NB4 (cell line): Measurements from ENCODE around the gene TCF12.

Experiments
- DNase-seq: peaks from one replicate; pipeline ENCODE4 v3.0.0; 2010; ENCODE audit warnings: low read depth
- H3K4me3 ChIP-seq: one replicate; pipeline ENCODE4 v1.5.1; 2011; ENCODE audit warnings: mild to moderate bottlenecking, low read depth, low read length, moderate library complexity
- MYC ChIP-seq: IDR thresholded peaks from 2 replicates; pipeline ENCODE4 v1.6.1; 2011; ENCODE audit warnings: low read depth, low read length
- POLR2A ChIP-seq: IDR thresholded peaks from 2 replicates; pipeline ENCODE4 v1.6.1; 2011; ENCODE audit warnings: mild to moderate bottlenecking; ENCODE audit not compliant: insufficient read length; ENCODE audit errors: extremely low read depth
- TF ChIP-seq, protein P1 (sequence below): IDR thresholded peaks from 2 replicates; pipeline ENCODE4 v1.6.1; 2011; ENCODE audit warnings: low read depth, low read length
- TF ChIP-seq, protein P2 (sequence below): IDR thresholded peaks from one replicate; pipeline ENCODE4 v1.5.1; 2012; ENCODE audit warnings: low read depth, low read length

TCF12 gene

DNA sequence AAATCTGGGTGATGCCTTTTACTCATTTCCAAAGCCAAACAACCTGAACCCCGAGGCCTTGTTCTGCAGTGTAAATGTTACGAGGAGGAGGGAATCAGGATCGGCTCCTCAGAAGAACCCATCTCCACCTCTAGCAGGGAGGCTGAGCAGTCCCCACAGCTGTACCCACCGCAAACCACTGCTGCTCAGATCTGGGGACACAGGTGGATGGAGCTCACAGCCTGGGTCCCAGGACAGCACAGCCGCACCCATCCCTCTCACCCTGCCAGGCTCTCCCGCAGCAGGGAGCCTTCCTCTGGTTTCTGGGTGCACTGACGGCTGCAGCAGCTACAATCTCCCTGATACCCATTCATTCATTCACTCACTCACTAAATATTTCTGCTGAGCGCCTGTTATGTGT, 413.9 kb downstream of the TCF12 start:
- TF ChIP-seq, protein P1, sequence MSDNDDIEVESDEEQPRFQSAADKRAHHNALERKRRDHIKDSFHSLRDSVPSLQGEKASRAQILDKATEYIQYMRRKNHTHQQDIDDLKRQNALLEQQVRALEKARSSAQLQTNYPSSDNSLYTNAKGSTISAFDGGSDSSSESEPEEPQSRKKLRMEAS: no peak
- TF ChIP-seq POLR2A (no peak), MYC (no peak)
- TF ChIP-seq, protein P2, sequence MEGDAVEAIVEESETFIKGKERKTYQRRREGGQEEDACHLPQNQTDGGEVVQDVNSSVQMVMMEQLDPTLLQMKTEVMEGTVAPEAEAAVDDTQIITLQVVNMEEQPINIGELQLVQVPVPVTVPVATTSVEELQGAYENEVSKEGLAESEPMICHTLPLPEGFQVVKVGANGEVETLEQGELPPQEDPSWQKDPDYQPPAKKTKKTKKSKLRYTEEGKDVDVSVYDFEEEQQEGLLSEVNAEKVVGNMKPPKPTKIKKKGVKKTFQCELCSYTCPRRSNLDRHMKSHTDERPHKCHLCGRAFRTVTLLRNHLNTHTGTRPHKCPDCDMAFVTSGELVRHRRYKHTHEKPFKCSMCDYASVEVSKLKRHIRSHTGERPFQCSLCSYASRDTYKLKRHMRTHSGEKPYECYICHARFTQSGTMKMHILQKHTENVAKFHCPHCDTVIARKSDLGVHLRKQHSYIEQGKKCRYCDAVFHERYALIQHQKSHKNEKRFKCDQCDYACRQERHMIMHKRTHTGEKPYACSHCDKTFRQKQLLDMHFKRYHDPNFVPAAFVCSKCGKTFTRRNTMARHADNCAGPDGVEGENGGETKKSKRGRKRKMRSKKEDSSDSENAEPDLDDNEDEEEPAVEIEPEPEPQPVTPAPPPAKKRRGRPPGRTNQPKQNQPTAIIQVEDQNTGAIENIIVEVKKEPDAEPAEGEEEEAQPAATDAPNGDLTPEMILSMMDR: no peak
- H3K4me3 ChIP-seq: no peak overlapping the region
- DNase-seq: no peak

DNA sequence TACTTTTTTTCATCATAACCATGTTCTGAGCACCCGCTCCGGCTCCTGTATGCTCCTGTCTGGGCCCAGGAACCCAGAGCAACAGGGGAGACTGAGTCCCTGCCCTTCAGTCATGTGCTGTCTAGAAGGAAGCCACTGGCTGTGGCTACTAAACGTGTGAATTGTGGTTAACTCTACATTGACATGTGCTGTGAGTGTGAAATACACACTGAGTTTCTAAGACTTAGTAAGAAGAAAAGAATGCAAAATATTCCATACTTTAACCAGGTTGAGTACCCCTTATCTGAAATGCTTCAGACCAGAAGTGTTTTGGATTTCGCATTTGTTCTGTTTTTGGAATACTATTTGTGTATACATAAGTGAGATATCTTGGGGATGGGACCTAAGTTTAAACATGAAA, 415.0 kb downstream of the TCF12 start:
- H3K4me3 ChIP-seq: no peak overlapping the region
- TF ChIP-seq POLR2A: no peak
- no peak for DNase-seq

DNA sequence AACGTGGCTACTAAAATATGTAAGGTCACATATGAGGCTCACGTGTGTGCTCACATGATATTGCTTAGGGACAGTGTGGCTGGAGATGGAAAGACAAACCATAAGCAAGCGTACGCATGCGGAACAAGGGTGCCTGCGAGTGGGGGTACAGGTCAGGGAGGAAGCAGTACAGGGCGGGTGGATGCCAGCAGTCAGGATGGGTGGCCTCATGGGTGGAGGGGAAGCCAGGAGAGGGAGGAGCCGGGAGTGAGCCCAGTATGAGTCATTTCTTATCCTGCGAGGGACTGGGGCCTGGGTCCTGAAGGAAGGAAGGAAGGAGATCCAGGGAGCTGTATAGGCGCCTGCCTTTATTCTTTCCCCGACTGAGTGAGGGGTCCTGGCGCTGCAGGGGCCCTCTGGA, 415.8 kb downstream of the TCF12 start:
- no peak overlapping the region for H3K4me3 ChIP-seq
- TF ChIP-seq, protein P1: no peak
- peak; percentile 22 for DNase-seq

DNA sequence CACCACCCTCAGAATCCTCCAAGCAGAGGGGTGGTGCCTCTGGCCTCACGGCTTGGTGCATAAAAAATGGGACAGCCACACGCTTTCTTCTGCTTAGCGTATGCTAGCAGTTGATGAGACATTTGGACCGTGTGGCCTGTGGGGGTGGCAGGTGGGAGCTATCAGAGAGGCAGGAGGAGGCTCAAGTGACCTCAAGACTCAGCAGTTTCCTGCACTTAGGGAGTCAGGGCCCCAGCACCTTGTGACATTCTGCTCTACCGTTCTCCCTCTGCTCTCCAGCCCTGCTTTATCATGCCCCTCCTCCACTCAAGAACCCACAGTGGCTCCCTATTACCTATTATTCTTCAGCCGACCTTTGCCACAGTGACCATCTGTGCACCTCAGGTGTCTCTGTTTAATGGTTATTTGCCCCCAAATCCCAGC, 416.9 kb downstream of the TCF12 start:
- TF ChIP-seq MYC (no peak), POLR2A (no peak)
- TF ChIP-seq, protein P2: no peak
- TF ChIP-seq, protein P1: 0 out of 2 replicates have a peak, but pooled peaks have one; percentile 6
- peak; percentile 22 for DNase-seq
- no peak overlapping the region for H3K4me3 ChIP-seq

DNA sequence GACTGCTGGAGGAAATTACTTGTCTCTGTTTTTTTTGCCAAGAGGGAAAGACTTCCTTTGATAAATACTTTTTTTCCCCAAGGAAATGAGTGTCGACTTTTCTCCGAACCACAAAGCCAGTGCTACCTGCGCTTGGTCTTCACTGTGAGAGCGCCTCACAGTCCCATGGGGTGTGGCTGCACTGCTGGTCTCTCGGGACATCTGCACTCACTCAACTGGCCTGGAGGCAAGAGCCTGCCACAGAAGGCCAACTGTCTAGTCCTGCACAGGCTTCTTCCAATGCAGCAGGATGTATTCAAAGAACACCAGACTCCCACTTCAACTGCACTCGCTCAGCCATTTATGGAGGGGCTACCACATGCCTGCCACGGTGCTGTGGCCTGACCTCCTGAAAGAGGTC, 417.3 kb downstream of the TCF12 start:
- no peak for TF ChIP-seq POLR2A
- TF ChIP-seq, protein P2: no peak
- no peak for TF ChIP-seq MYC
- TF ChIP-seq, protein P1: no peak
- no peak for DNase-seq
- H3K4me3 ChIP-seq: no peak overlapping the region

DNA sequence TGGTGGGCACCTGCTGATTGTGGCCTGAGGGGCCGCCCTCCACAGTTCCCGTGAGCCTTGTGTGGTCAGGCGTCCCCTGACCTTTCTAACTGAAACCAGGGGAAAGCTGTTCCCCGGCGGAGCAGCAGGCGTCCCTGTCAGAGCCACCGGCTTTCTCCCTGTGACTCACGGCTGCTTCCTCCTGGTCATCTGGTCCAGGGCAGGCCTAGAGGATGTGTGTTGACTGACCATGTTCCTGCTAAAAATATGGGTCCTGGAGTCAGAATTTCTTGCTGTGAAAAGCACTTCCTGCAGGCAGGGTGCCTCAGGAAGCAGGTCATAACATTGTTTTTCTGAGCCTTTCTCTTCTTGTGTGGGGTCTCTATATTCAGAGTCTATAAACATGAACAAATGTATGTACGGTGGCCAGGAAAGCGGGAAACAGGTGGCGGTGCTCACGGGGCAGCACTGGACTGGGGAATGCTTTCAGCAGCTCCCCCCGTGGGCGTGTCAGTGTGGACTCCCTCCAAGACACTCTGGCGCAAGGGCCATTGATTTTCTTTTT, 419.5 kb downstream of the TCF12 start:
- no peak overlapping the region for H3K4me3 ChIP-seq
- no peak for DNase-seq
- TF ChIP-seq MYC (no peak), POLR2A (no peak)
- TF ChIP-seq, protein P1: no peak
- TF ChIP-seq, protein P2: no peak

DNA sequence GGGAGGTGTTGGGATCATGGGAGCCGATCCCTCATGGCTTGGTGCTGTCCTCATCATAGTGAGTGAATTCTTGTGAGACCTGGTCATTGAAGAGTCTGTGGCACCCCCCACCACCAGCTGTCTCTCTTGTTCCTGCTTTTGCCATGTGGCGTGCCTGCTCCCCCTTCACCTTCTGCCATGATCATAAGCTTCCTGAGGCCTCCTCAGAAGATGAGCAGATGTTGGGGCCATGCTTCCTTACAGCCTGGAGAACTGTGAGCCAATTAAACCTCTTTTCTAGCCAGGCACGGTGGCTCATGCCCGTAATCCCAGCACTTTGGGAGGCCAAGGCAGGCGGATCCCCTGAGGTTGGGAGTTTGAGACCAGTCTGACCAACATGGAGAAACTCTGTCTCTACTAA, 420.9 kb downstream of the TCF12 start:
- TF ChIP-seq MYC (no peak), POLR2A (no peak)
- TF ChIP-seq, protein P2: no peak
- TF ChIP-seq, protein P1: no peak

More for the DNA sequence above, 420.9 kb downstream of the TCF12 start:
- no peak overlapping the region for H3K4me3 ChIP-seq
- no peak for DNase-seq
